Keratinocyte (primary cell): ENCODE results near the gene EYS. TPM values are rescaled to one million over a fixed set of nuclear protein-coding genes. Genes with fewer than 3 reads are reported as not detected.

ENCODE experiments used
- DNase-seq: peaks from one replicate; pipeline ENCODE4 v3.0.0-alpha.2; 2011; ENCODE audit warnings: low read depth, missing footprints, low spot score
- FAIRE-seq: peaks from 2 replicates; lab custom pipeline; 2011; peaks lifted over from hg19 to GRCh38; lab: Jason Lieb, UNC
- H2AFZ ChIP-seq: 2 replicates; pipeline ENCODE4 v1.6.0; 2012; ENCODE audit warnings: low read length, control low read depth, inconsistent platforms; ENCODE audit not compliant: control insufficient read depth
- H3K27ac ChIP-seq: 2 replicates; pipeline ENCODE4 v1.5.1; 2011; ENCODE audit warnings: low read length; ENCODE audit not compliant: control insufficient read depth, insufficient read depth
- H3K27me3 ChIP-seq: 3 replicates; pipeline ENCODE4 v1.6.0; 2011; ENCODE audit warnings: low read length; ENCODE audit not compliant: control insufficient read depth, insufficient read depth; ENCODE audit errors: extremely low read depth
- H3K36me3 ChIP-seq, 2 experiments: 2 replicates in 1 of 2; 3 replicates in 1 of 2; pipeline ENCODE4 v1.5.1; 2011; ENCODE audit warnings: low read length in 2 of 2, mild to moderate bottlenecking in 1 of 2; ENCODE audit not compliant: control insufficient read depth in 2 of 2, insufficient read depth in 2 of 2; ENCODE audit errors: extremely low read depth in 1 of 2
- H3K4me1 ChIP-seq: 3 replicates; pipeline ENCODE4 v1.5.1; 2011; ENCODE audit warnings: low read length; ENCODE audit not compliant: control insufficient read depth, insufficient read depth; ENCODE audit errors: extremely low read depth
- H3K4me2 ChIP-seq: 3 replicates; pipeline ENCODE4 v1.6.0; 2011; ENCODE audit warnings: low read depth, low read length; ENCODE audit not compliant: control insufficient read depth, insufficient read depth; ENCODE audit errors: extremely low read depth
- H3K4me3 ChIP-seq, 3 experiments: fragments of 200-600 bp in 1 of 3; sonication (generic) in 1 of 3; 2 replicates in 2 of 3; 3 replicates in 1 of 3; pipeline ENCODE4 v1.5.1; 2011 to 2016; ENCODE audit warnings: low read length in 3 of 3, mild to moderate bottlenecking in 3 of 3, control low read depth in 2 of 3, inconsistent platforms in 1 of 3, low read depth in 1 of 3, mixed read lengths in 1 of 3, mixed run types in 1 of 3, moderate library complexity in 1 of 3; ENCODE audit not compliant: control insufficient read depth in 2 of 3, insufficient read depth in 2 of 3; ENCODE audit errors: extremely low read depth in 1 of 3
- H3K79me2 ChIP-seq: 2 replicates; pipeline ENCODE4 v1.6.0; 2012; ENCODE audit warnings: low read length; ENCODE audit not compliant: control insufficient read depth, insufficient read depth
- H3K9ac ChIP-seq: 3 replicates; pipeline ENCODE4 v1.6.0; 2011; ENCODE audit warnings: low read length; ENCODE audit not compliant: control insufficient read depth, insufficient read depth; ENCODE audit errors: extremely low read depth
- H3K9me1 ChIP-seq: 3 replicates; pipeline ENCODE4 v1.6.0; 2011; ENCODE audit warnings: low read length; ENCODE audit not compliant: control insufficient read depth, insufficient read depth; ENCODE audit errors: extremely low read depth
- H3K9me3 ChIP-seq: 2 replicates; pipeline ENCODE4 v1.5.1; 2012; ENCODE audit warnings: low read depth, low read length; ENCODE audit not compliant: control insufficient read depth
- H4K20me1 ChIP-seq: 3 replicates; pipeline ENCODE4 v1.6.0; 2011; ENCODE audit warnings: low read length; ENCODE audit not compliant: control insufficient read depth, insufficient read depth; ENCODE audit errors: extremely low read depth
- EZH2 ChIP-seq: IDR thresholded peaks from one replicate; pipeline ENCODE4 v1.6.1; 2012; ENCODE audit warnings: inconsistent platforms, mild to moderate bottlenecking, low read length, moderate library complexity
- dilution Hi-C: fragments of 300-500 bp; cut with MboI; formaldehyde crosslinking; loops from one replicate; pipeline ENCODE4 v1.7.0; 2020; ENCODE audit warnings: low sequenced_read_pairs; ENCODE audit not compliant: extremely low pct_ligation_motif_present
- polyA plus RNA-seq, 5 experiments: library from polyadenylated mRNA; depleted of rRNA in 3 of 5; stranded (reverse) in 3 of 5; stranded (forward) in 1 of 5; unstranded in 1 of 5; fragments of >200 nt; gene quantifications; 1 replicate in 1 of 5; 2 replicates in 3 of 5; 3 replicates in 1 of 5; pipeline versions ENCODE4 v1.2.1 to v1.2.3, GENCODE V29; 2011 to 2012; ENCODE audit warnings: missing spikeins in 2 of 5, low read depth in 1 of 5, low replicate concordance in 1 of 5
- TF ChIP-seq, protein P1 (sequence below), 3 experiments: IDR thresholded peaks in 1 of 3; conservative IDR thresholded peaks in 1 of 3; optimal IDR thresholded peaks in 1 of 3; 2 replicates in 2 of 3; 3 replicates in 1 of 3; pipeline versions ENCODE3 to v1.5.1; 2011; ENCODE audit warnings: low read length in 3 of 3, mild to moderate bottlenecking in 3 of 3, moderate library complexity in 2 of 3, control low read depth in 1 of 3, inconsistent platforms in 1 of 3; ENCODE audit not compliant: insufficient read depth in 2 of 3; ENCODE audit errors: extremely low read depth in 1 of 3

The EYS gene
- polyA plus RNA-seq, 1 donor (not counting 4 experiments of a cell fraction or from before 2014, with no cell fraction given), result 0.34 TPM

- H2AFZ ChIP-seq, result no peak overlapping the region
- no peak for FAIRE-seq
- dilution Hi-C loops, result no loop called here
Measured at GRCh38 chr6:63998991-63999390, 1708.0 kb downstream of the EYS start.

GRCh38 chr6:63997734-63998133 lies 1709.3 kb downstream of the EYS start:
- FAIRE-seq (no peak), DNase-seq (no peak)
- no peak overlapping the region for H3K4me2 ChIP-seq
- no peaks in the 10 kb centered on the region for H3K9me3 ChIP-seq
- no peak overlapping the region for H3K27ac ChIP-seq
- no peaks in the 10 kb centered on the region for H3K36me3 ChIP-seq
- H3K9ac ChIP-seq, result no peak overlapping the region
- TF ChIP-seq EZH2, result no peak
- TF ChIP-seq, protein P1, sequence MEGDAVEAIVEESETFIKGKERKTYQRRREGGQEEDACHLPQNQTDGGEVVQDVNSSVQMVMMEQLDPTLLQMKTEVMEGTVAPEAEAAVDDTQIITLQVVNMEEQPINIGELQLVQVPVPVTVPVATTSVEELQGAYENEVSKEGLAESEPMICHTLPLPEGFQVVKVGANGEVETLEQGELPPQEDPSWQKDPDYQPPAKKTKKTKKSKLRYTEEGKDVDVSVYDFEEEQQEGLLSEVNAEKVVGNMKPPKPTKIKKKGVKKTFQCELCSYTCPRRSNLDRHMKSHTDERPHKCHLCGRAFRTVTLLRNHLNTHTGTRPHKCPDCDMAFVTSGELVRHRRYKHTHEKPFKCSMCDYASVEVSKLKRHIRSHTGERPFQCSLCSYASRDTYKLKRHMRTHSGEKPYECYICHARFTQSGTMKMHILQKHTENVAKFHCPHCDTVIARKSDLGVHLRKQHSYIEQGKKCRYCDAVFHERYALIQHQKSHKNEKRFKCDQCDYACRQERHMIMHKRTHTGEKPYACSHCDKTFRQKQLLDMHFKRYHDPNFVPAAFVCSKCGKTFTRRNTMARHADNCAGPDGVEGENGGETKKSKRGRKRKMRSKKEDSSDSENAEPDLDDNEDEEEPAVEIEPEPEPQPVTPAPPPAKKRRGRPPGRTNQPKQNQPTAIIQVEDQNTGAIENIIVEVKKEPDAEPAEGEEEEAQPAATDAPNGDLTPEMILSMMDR (optimal IDR thresholded peaks at IDR 0.05 in 1 of 3, IDR thresholded peaks at IDR 0.05 in 1 of 3, conservative IDR thresholded peaks at IDR 0.05 in 1 of 3; ENCODE audit: extremely low read depth in 1 of 3, insufficient read depth in 2 of 3, low read length in 3 of 3), result no peak
- H3K4me1 ChIP-seq, result no peaks in the 10 kb centered on the region
- H3K9me1 ChIP-seq, result no peaks in the 10 kb centered on the region
- no peak overlapping the region for H3K4me3 ChIP-seq
- H2AFZ ChIP-seq, result no peak overlapping the region
- H4K20me1 ChIP-seq, result no peaks in the 10 kb centered on the region
- no peaks in the 10 kb centered on the region for H3K79me2 ChIP-seq
- dilution Hi-C loops, result no loop called here
- no peaks in the 10 kb centered on the region for H3K27me3 ChIP-seq

More at GRCh38 chr6:63998991-63999390, 1708.0 kb downstream of the EYS start:
- no peak overlapping the region for H3K4me3 ChIP-seq
- no peaks in the 10 kb centered on the region for H3K79me2 ChIP-seq
- H3K9ac ChIP-seq, result no peak overlapping the region
- DNase-seq, result no peak
- H3K27me3 ChIP-seq, result no peaks in the 10 kb centered on the region
- no peaks in the 10 kb centered on the region for H3K4me1 ChIP-seq
- H4K20me1 ChIP-seq, result no peaks in the 10 kb centered on the region
- H3K9me3 ChIP-seq, result no peaks in the 10 kb centered on the region
- H3K4me2 ChIP-seq, result no peak overlapping the region
- no peaks in the 10 kb centered on the region for H3K36me3 ChIP-seq
- H3K27ac ChIP-seq, result no peak overlapping the region
- no peak for TF ChIP-seq EZH2
- TF ChIP-seq, protein P1 (optimal IDR thresholded peaks at IDR 0.05 in 1 of 3, IDR thresholded peaks at IDR 0.05 in 1 of 3, conservative IDR thresholded peaks at IDR 0.05 in 1 of 3; ENCODE audit: extremely low read depth in 1 of 3, insufficient read depth in 2 of 3, low read length in 3 of 3), result no peak
- no peaks in the 10 kb centered on the region for H3K9me1 ChIP-seq
